GM18508 (cell line): ENCODE results near the gene TBATA.

Experiments used
- ATAC-seq: cut with Tn5 transposase; IDR thresholded peaks from one replicate; pipeline ENCODE4 v1.9.1; 2021; ENCODE audit warnings: moderate number of reproducible peaks; ENCODE audit not compliant: insufficient read depth, unreplicated experiment

TBATA gene

DNA sequence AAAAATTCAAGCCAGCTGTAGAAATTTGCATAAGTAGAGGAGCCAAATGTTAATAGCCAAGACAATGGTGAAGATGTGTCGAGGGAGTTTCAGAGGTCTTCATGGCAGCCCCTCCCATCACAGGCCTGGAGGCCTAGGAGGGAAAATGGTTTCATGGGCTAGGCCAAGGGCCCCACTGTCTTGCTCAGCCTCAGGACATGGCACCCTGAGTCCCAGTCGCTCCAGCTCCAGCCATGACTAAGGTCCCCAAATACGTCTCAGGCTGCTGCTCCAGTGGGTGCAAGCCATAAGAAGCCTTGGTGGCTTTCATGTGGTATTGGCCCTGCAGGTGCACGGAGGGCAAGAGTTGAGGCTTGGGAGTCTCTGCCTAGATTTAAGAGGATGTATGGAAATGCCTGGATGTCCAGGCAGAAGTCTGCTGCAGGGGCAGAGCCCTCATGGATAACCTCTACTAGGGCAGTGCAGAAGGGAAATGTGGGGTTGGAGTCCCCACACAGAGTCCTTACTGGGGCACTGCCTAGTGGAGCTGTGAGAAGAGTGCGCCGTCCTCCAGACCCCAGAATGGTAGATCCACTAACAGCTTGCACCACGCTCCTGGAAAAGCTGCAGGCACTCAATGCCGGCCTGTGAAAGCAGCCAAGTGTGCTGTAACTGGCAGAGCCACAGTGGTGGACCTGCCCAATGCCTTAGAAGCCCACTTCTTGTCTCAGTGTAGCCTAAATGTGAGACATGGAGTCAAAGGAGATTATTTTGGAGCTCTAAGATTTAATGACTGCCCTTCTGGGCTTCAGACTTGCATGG is 19.2 kb downstream of the TBATA start:
- no peak for ATAC-seq

DNA sequence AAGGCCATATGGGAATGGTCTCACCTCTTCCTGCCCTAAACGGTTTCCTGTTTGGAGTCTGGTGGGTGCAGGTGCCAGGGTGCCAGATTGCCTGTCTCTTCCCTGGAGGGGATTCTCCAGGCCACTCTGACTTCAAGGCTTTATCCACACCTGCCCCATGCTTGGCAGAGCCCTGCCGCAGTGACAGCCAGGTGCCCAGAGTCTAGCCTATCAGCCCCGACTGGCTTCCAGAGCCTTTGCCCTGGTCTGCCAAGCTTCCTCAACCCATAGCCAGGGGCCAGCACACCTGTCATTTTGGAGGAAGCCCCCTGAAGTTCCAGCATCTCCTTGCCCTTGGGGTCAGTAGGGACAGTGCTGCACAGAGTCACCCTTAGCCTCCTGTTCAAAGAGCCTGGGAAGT is 21.6 kb downstream of the TBATA start:
- ATAC-seq: no peak

DNA sequence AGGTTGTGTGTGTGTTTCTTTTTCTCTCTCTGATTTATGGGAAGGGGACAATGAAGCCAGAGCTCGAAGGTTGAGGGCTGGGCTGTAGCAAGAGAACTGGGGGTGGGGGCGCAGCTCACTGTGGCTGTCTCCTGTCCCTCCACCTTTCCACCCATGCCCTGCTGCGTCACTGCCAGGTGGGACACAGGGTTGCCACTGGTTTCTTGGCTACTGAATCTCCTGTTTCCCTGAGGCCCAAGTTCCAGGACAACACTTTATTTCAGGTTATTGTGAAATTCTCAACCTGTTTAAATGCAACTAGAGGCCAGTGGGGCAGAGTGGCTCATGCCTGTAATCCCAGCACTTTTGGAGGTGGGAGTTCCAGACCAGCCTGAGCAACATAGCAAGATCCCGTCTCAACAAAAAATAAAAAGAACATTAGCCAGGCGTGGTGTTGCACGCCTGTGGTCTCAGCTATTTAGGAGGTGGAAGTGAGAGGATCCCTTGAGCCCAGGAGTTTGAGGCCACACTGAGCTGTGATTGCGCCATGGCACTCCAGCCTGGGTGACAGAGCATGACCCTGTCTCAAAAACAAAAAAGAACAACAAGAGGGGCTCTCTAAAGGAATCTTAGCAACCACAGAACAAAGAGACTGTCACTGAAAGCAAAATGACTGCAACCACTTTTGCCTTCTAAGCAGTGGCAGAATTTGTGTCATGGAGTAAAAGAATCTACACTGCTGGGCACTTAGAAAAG is 22.6 kb downstream of the TBATA start:
- no peak for ATAC-seq

DNA sequence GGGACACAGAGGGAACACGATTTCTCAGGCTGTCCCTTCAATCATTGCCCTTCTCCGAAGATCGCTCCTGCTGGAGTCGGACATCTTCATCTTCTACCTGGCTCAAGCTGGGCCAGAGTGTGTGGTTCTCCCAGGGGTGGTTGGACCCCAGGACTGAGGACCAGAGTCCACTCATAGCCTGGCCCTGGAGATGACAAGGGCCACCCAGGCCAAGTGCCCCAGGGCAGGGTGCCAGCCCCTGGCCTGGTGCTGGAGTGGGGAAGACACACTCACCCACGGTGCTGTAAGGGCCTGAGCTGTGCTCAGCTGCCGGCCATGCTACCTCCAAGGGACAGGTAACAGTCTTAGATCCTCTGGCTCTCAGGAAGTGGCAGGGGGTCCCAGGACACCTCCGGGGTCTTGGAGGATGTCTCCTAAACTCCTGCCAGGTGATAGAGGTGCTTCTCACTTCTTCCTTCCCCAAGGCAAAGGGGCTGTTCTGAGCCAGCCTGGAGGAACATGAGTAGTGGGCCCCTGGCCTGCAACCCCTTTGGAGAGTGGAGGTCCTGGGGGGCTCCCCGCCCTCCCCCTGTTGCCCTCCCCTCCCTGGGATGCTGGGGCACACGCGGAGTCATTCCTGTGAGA is 23.3 kb downstream of the TBATA start:
- no peak for ATAC-seq

DNA sequence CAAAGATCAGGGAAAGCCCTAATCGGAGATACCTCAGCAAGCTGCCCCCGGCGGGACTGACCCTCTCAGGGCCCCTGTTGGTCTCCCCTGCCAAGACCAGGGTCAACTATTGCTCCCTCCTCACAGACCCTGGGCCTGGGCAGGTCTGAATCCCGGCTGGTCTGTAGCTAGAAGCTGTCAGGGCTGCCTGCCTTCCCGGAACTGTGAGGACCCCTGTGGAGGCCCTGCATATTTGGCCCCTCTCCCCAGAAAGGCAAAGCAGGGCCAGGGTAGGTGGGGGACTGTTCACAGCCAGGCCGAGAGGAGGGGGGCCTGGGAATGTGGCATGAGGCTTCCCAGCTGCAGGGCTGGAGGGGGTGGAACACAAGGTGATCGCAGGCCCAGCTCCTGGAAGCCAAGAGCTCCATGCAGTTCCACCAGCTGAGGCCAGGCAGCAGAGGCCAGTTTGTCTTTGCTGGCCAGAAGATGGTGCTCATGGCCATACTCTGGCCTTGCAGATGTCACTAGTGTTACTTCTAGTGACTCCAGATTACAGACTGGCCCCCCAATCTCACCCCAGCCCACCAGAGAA is 24.1 kb downstream of the TBATA start:
- no peak for ATAC-seq

DNA sequence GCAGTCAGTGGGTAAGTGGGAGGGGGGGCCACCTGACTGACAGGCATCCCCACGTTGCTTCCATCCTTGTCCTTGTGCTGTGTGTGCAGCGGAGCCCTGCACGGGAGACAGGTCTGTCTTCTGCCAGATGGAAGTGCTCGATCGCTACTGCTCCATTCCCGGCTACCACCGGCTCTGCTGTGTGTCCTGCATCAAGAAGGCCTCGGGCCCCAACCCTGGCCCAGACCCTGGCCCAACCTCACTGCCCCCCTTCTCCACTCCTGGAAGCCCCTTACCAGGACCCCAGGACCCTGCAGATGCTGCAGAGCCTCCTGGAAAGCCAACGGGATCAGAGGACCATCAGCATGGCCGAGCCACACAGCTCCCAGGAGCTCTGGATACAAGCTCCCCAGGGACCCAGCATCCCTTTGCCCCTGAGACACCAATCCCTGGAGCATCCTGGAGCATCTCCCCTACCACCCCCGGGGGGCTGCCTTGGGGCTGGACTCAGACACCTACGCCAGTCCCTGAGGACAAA is 24.8 kb downstream of the TBATA start:
- ATAC-seq: no peak

DNA sequence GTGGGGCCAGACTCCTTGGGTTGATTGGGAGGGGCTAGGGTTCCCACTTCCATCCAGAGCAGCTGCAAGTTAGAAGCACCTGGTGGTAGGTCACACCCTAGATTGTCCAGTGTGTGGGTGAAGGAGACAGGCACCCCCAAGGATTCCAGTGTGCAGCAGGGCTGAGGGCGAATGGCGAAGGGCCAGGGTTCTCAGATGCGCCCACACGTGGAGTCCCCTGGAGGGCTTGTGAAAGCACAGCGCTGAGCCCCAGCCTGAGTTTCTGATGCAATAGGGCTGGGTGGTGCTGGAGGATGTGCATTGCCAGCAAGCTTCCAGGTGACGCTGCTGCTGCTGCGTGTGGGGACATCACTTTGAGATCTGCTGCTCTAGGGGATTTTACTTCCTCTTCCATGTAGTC is 25.4 kb downstream of the TBATA start:
- ATAC-seq: no peak

DNA sequence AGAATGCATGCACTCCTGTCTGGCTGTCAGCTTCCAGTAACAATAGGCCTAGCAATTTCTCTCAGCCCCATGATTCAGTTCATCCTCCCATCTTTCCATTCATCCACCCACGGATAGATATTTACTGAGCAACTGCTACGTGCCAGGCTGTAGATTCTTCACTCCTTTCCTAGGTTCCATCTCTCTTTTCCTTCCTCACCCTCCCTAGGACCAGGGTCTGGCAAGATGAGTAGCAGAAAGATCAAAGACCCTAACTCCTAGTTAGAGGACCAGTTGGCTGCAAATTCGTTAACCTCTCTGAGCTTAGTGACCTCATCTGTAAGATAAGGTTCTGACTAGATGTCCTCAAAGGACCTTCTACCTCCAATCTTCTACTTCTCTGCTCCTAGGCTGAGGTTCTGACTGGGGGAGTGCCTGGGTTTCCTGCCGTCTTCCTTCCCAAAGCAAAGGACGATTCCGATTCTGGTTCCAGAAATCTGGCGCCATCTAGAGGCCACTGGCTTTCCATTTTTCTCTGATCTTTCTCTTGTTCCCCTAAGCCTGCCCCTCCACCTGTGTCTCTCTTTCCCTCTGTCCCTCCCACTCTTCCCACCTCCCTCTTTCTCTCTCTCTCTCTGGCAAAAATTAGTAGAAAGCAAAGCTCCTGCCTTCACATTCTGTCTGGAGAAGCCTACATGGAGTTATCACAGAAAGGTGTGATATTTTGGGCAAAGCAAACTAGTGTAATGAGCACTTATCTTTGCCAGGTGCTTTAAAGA is 26.2 kb downstream of the TBATA start:
- ATAC-seq: no peak

DNA sequence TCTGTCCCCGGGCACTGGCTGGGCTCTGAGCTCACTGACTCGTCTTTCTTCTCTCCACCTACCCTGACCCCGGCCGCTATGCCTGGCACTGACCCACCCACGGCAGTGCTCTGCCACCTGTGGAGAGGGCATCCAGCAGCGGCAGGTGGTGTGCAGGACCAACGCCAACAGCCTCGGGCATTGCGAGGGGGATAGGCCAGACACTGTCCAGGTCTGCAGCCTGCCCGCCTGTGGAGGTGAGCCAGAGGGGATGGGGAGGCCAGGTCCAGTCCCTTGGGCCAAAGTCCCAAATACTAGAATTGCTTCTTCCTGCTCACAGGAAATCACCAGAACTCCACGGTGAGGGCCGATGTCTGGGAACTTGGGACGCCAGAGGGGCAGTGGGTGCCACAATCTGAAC is 27.3 kb downstream of the TBATA start:
- ATAC-seq: no peak

DNA sequence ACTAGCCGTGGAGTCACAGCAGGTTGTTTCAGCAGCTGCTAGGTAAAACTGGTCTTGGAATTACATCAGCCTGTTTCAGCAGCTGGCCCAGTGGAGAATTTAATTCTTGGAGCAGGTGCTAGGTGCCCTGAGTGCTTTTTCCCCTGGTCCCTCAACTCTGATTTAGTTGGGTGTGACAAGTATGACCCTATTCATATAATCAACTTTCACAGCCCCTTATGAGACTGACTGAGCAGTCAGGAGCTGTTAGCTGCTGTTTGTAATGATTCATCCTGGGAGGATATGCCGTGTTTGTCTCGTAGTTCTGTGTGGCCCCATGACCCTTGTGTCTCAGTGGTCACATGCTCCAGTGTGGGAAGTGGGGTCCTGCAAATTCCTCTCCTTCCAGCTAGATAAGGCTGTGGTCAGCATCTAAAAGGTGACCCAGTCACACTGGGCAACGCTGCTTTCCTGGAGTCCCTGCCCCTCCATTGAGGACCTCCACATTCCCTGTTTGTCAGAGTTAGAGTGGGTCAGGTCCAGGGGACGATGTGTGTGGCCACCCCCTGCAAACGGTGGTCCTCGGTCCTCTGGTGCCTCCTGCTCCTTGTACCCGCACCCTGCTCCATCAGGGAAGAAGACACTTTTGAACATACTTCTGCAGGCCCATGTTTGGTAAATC is 28.3 kb downstream of the TBATA start:
- ATAC-seq: no peak

DNA sequence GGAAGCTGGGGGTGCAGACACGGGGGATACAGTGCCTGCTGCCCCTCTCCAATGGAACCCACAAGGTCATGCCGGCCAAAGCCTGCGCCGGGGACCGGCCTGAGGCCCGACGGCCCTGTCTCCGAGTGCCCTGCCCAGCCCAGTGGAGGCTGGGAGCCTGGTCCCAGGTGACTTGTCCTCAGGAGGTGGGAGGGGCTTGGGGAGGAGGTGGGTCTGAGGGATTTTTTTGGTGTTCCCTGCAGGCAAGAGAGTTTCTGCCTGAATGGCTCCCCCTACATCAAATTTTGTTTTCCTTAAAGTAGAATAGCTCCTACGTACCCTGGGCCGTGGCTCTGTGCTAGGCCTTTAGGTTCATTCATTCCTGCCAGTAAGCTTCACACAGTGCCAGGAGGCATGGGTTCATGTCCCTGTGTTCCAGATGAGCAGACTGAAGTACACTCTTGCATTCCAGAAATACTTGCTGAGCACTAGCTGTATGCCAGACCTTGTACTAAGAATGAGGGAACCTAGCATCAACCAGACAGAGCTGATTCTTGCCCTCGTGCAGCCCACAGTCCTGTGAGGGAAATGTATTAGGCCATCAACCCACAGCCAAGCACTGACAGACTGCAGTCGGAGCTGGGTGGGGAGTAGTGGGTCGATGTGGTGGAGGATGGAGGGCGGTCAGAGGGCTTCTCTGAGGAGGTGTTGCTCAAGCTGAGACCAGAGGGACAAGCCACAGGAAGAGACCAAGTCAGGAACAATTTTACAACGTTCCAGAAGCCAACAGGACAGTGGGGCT is 31.1 kb downstream of the TBATA start:
- ATAC-seq: no peak

DNA sequence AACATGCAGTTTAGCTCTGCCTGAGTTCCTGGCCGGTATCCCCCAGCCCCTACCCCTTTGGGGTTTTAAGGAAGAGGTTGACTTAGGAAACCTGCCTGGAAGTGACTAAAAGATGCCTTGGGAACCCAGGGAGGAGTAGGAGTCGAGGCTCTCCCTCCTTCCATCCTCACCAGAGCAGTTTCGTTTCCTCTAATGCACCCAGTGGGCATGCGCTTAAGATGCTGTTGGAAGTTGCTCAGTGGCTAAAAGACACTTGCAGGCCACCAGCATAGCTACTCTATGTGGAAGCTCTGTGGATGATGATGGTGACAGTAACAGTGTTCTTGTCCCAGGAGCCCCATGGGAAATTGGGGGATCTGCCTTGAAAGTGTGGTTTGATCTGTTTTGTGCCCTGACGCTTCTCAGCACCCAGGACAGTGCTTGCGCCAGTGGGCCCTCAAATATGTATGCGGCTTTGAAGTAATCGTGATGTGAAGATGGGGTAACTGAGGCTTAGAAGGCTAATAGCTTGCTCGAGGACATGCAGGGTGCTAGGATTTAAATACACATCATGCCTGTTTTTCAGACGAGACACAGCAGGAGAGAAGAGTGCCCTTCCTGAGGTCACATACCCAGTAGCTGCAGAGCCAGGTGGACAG is 32.0 kb downstream of the TBATA start:
- ATAC-seq: no peak

DNA sequence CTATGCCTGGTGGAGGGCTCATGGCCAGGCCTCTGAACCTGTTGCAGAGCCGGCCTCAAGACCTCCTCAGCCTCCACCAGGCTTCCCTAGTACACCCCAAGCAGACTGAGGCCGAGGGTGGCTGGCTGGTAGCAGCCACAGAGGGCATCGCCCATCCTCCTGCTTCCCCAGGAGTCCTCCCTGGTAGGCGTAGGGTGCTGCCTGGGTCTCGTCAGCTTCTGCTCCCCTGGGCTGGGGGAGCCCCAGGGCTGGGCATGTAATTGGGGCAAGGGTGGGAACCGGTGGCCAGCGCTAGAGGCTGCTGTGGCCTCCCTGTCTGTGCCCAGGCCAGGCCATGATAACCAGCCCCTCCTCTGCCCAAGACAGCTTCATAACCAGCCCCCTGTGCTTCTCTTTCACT is 32.6 kb downstream of the TBATA start:
- ATAC-seq: no peak

DNA sequence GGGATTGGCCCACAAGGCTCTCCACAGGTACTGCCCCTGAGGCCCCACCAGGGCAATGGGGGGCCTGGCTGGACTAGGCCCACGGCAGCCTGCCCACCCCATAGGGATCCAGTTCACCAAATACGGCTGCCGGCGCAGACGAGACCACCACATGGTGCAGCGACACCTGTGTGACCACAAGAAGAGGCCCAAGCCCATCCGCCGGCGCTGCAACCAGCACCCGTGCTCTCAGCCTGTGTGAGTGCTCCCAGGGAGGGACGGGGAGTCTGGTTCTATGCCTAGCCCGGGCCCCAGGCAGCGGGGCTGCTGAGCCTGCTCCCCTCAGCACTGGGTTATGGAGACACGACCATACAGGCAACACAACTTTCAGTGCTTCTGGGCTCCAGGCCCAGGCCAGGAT is 33.2 kb downstream of the TBATA start:
- no peak for ATAC-seq

DNA sequence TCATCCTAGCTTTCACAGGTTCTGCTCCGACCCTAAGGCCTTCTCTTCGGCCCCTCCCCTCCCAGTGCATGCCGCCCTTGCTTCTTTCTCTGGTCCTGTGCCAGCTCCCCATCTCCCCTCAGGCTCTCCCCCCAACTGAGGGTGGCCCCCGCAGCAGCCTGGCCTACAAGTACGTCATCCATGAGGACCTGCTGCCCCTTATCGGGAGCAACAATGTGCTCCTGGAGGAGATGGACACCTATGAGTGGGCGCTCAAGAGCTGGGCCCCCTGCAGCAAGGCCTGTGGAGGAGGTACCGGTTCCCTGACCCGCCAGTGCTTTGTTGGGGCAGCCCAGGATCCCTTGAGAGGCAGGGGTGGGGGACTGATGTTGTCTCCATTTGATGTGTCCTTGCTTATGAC is 33.8 kb downstream of the TBATA start:
- ATAC-seq: no peak

DNA sequence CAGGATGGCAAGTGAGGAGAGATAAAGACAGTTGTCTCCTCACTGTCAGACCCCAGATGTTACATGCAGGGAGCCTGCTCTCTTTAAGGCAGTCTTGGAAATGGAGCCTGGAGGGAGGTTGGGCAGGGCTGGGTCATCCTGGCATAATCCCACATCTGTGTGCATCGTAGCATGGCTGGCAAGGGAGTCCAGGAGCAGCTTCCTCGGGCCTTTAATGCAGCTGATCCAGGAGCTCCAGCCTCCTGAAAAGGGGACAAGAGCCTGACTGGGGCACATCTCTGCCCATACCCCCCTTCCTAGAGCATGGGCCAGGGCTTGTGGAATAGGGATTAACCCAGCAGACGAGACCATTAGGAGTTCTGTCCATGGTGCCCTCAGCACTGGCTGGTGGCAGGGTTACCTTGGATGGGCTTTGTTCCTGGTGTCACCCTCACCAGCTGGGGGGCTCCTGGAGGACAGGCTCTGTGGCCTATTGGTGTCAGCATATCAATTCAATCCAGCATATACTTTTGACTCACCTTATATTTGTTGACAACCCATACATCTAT is 34.9 kb downstream of the TBATA start:
- no peak for ATAC-seq

DNA sequence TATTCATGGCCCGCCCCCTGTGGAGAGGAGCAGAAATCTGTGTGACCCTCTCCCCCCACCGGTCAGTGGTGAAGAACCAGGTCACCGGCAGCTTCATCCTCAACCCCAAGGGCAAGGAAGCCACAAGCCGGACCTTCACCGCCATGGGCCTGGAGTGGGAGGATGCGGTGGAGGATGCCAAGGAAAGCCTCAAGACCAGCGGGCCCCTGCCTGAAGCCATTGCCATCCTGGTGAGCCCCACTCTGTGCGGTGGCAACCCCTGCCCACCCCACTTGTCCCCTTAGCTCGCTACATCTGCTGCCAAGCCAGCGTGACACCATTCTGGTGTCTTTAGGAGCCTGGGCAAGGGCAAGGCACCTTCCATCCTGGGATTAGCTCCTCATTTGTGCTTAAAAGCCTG is 35.4 kb downstream of the TBATA start:
- no peak for ATAC-seq
